HepG2 (cell line): ENCODE measurements around the gene TSPAN18. TPM values are rescaled to one million over a fixed set of nuclear protein-coding genes. Genes with fewer than 3 reads are reported as not detected.

Experiments
- ATAC-seq: fragments of 200-7000 bp; cut with Tn5 transposase; 3 replicates; pipeline ENCODE4 v1.9.1; 2020; ENCODE audit warnings: mild to moderate bottlenecking, moderate library complexity
- BruUV-seq: library from RNA; stranded (reverse); fragments of 400-500 nt; replicated peaks from 2 replicates; lab custom pipeline; 2021; lab: Mats Ljungman, UMichigan
- CTCF ChIA-PET: fragments of 300-600 bp; formaldehyde crosslinking; extraction: SDS; loops from one replicate; lab custom pipeline; 2021; ENCODE audit warnings: low total read pairs, inconsistent platforms, low intra/inter-chr PET ratio; lab: Yijun Ruan, JAX
- POLR2A ChIA-PET: fragments of 350-600 bp; sonication (Branson Sonifier 250); formaldehyde crosslinking; loops from one replicate; lab custom pipeline; 2020; ENCODE audit warnings: antibody characterized with exemption, inconsistent platforms; lab: Yijun Ruan, JAX
- DNase-seq: peaks from one replicate; pipeline ENCODE4 v3.0.0-alpha.2; 2015; ENCODE audit warnings: low spot score
- FAIRE-seq: peaks from 3 replicates; lab custom pipeline; 2011; peaks lifted over from hg19 to GRCh38; lab: Jason Lieb, UNC
- H2AFZ ChIP-seq: one replicate; pipeline ENCODE4 v1.6.1; 2011; ENCODE audit warnings: low read length, inconsistent platforms
- H3K27ac ChIP-seq: fragments of 300-600 bp; 3 replicates; pipeline ENCODE4 v1.8.0; 2011; ENCODE audit warnings: mixed run types, mild to moderate bottlenecking, mixed read lengths, low read length, inconsistent platforms; ENCODE audit not compliant: insufficient read depth; ENCODE audit errors: extremely low read length
- H3K27me3 ChIP-seq, 2 experiments: fragments of 200-600 bp in 1 of 2; 2 replicates in 1 of 2; 3 replicates in 1 of 2; pipeline versions ENCODE4 v1.6.0 to v1.8.0; 2011; ENCODE audit warnings: low read length in 2 of 2, mild to moderate bottlenecking in 2 of 2, moderate library complexity in 2 of 2, inconsistent platforms in 1 of 2; ENCODE audit not compliant: insufficient read depth in 2 of 2, control insufficient read depth in 1 of 2
- H3K36me3 ChIP-seq, 2 experiments: fragments of 200-600 bp in 1 of 2; replicated peaks in 1 of 2; 2 replicates in 1 of 2; 3 replicates in 1 of 2; pipeline versions ENCODE4 v1.5.1 to v1.8.0; 2011; ENCODE audit warnings: low read length in 2 of 2, inconsistent platforms in 1 of 2; ENCODE audit not compliant: insufficient read depth in 2 of 2, control insufficient read depth in 1 of 2
- H3K4me1 ChIP-seq: 2 replicates; pipeline ENCODE4 v1.5.1; 2012; ENCODE audit warnings: low read length, inconsistent platforms; ENCODE audit not compliant: insufficient read depth
- H3K4me2 ChIP-seq: 2 replicates; pipeline ENCODE4 v1.6.0; 2011; ENCODE audit warnings: low read depth, low read length, inconsistent platforms
- H3K4me3 ChIP-seq, 3 experiments: fragments of 200-600 bp in 1 of 3; sonication (generic), shearing (Covaris generic) in 1 of 3; replicated peaks in 1 of 3; 2 replicates each; pipeline ENCODE4 v1.5.1; 2011 to 2016; ENCODE audit warnings: low read length in 3 of 3, inconsistent platforms in 2 of 3, low read depth in 2 of 3, mild to moderate bottlenecking in 2 of 3, control low read depth in 1 of 3, mixed read lengths in 1 of 3; ENCODE audit not compliant: insufficient read depth in 1 of 3
- H3K79me2 ChIP-seq: one replicate; pipeline ENCODE4 v1.6.1; 2011; ENCODE audit warnings: low read length, inconsistent platforms; ENCODE audit not compliant: insufficient read depth
- H3K9ac ChIP-seq: 2 replicates; pipeline ENCODE4 v1.6.0; 2011; ENCODE audit warnings: mild to moderate bottlenecking, low read depth, low read length, inconsistent platforms; ENCODE audit not compliant: insufficient read depth
- H3K9me3 ChIP-seq: 2 replicates; pipeline ENCODE4 v1.5.1; 2012; ENCODE audit warnings: mild to moderate bottlenecking, low read length
- H4K20me1 ChIP-seq: 2 replicates; pipeline ENCODE4 v1.6.0; 2011; ENCODE audit warnings: inconsistent platforms, mild to moderate bottlenecking, low read length, moderate library complexity; ENCODE audit not compliant: insufficient read depth
- GABPB1 ChIP-seq: IDR thresholded peaks from 2 replicates; pipeline ENCODE4 v1.6.1; 2016; ENCODE audit warnings: mild to moderate bottlenecking, missing genetic modification reagents, moderate library complexity, missing compliant biosample characterization
- HMG20A ChIP-seq: IDR thresholded peaks from 2 replicates; pipeline ENCODE4 v1.6.1; 2016; ENCODE audit warnings: borderline replicate concordance
- IRF1 ChIP-seq: sonication (generic); formaldehyde crosslinking; IDR thresholded peaks from 2 replicates; pipeline ENCODE4 v1.4.0; 2020; ENCODE audit warnings: low read depth, mild to moderate bottlenecking, missing genetic modification reagents
- MXI1 ChIP-seq: IDR thresholded peaks from 3 replicates; pipeline ENCODE4 v1.6.1; 2012; ENCODE audit warnings: low read depth, low read length, inconsistent platforms, borderline replicate concordance
- NFATC3 ChIP-seq: sonication (generic); formaldehyde crosslinking; IDR thresholded peaks from 2 replicates; pipeline ENCODE4 v1.5.1; 2020; ENCODE audit warnings: mild to moderate bottlenecking, missing genetic modification reagents
- NFYC ChIP-seq: IDR thresholded peaks from 2 replicates; pipeline ENCODE4 v1.6.1; 2016; ENCODE audit warnings: missing genetic modification reagents, missing compliant biosample characterization
- RELA ChIP-seq: sonication (generic); formaldehyde crosslinking; IDR thresholded peaks from 2 replicates; pipeline ENCODE4 v1.4.0; 2020; ENCODE audit warnings: missing genetic modification reagents
- SMYD3 ChIP-seq: sonication (generic); formaldehyde crosslinking; IDR thresholded peaks from 2 replicates; pipeline ENCODE4 v1.8.1; 2023; ENCODE audit warnings: mild to moderate bottlenecking, missing genetic modification reagents
- SOX13 ChIP-seq, 3 experiments: fragments of 450-650 bp in 1 of 3; sonication (generic) in 1 of 3; formaldehyde crosslinking in 1 of 3; IDR thresholded peaks in 2 of 3; conservative IDR thresholded peaks in 1 of 3; 2 replicates each; pipeline versions ENCODE4 v1.5.0 to v1.6.1; 2016 to 2020; ENCODE audit warnings: antibody characterized with exemption in 1 of 3, mild to moderate bottlenecking in 1 of 3, missing compliant biosample characterization in 1 of 3, missing genetic modification reagents in 1 of 3, moderate library complexity in 1 of 3
- ZBTB34 ChIP-seq: sonication (generic); formaldehyde crosslinking; IDR thresholded peaks from 2 replicates; pipeline ENCODE4 v1.8.0; 2022; ENCODE audit warnings: mild to moderate bottlenecking, missing genetic modification reagents
- ZFP62 ChIP-seq: sonication (generic); formaldehyde crosslinking; IDR thresholded peaks from 2 replicates; pipeline ENCODE4 v1.4.0; 2020; ENCODE audit warnings: missing genetic modification reagents
- ZFP90 ChIP-seq: sonication (generic); formaldehyde crosslinking; IDR thresholded peaks from 2 replicates; pipeline ENCODE4 v1.8.0; 2022; ENCODE audit warnings: missing genetic modification reagents, mild to moderate bottlenecking, inconsistent platforms, borderline replicate concordance
- ZMYM4 ChIP-seq: sonication (generic); formaldehyde crosslinking; IDR thresholded peaks from 2 replicates; pipeline ENCODE4 v1.8.1; 2023; ENCODE audit warnings: mild to moderate bottlenecking, missing genetic modification reagents
- ZNF12 ChIP-seq: sonication (generic); formaldehyde crosslinking; IDR thresholded peaks from 2 replicates; pipeline ENCODE4 v1.5.0; 2020; ENCODE audit warnings: missing genetic modification reagents
- ZNF331 ChIP-seq: sonication (generic); formaldehyde crosslinking; IDR thresholded peaks from 2 replicates; pipeline ENCODE4 v1.4.0; 2020; ENCODE audit warnings: missing genetic modification reagents
- ZNF34 ChIP-seq: sonication (generic); formaldehyde crosslinking; IDR thresholded peaks from 2 replicates; pipeline ENCODE4 v1.4.0; 2020; ENCODE audit warnings: mild to moderate bottlenecking, missing genetic modification reagents, borderline replicate concordance
- ZNF343 ChIP-seq: sonication (generic); formaldehyde crosslinking; IDR thresholded peaks from 2 replicates; pipeline ENCODE4 v1.4.0; 2020; ENCODE audit warnings: mild to moderate bottlenecking, missing genetic modification reagents
- ZNF549 ChIP-seq: sonication (generic); formaldehyde crosslinking; IDR thresholded peaks from 2 replicates; pipeline ENCODE4 v1.5.0; 2020; ENCODE audit warnings: missing genetic modification reagents
- ZNF790 ChIP-seq: sonication (generic); formaldehyde crosslinking; IDR thresholded peaks from 2 replicates; pipeline ENCODE4 v1.8.0; 2022; ENCODE audit warnings: missing genetic modification reagents, mild to moderate bottlenecking, borderline replicate concordance
- ZNF792 ChIP-seq: IDR thresholded peaks from 2 replicates; pipeline ENCODE4 v1.6.1; 2016
- whole genome bisulfite sequencing: methylation state at CpG from one replicate; pipeline ENCODE4 v1.1.6; 2017; ENCODE audit warnings: low lambda C conversion rate; 5-methylcytosine and 5-hydroxymethylcytosine counted together
- in situ Hi-C: cut with HindIII; loops from 2 replicates; pipeline ENCODE4 v1.10.0; 2017; ENCODE audit warnings: low pct_unique_long_range_greater_than_20kb; ENCODE audit not compliant: extremely low pct_ligation_motif_present
- intact Hi-C: fragments of 100-400 bp; cut with micrococcal nuclease; formaldehyde crosslinking; loops from one replicate; pipeline ENCODE4 v1.10.0; 2022; ENCODE audit not compliant: unreplicated experiment
- polyA plus RNA-seq, 8 experiments: library from polyadenylated mRNA; depleted of rRNA in 3 of 8; stranded (reverse) in 7 of 8; unstranded in 1 of 8; fragments of >200 nt; fragmentation: Illumina TruSeq in 4 of 8; extraction: Trizol in 4 of 8; gene quantifications; 2 replicates each; pipeline versions ENCODE4 v1.2.1 to v1.2.3, GENCODE V29; 2011 to 2016; ENCODE audit warnings: low read depth in 4 of 8, missing spikeins in 1 of 8, mixed read lengths in 1 of 8; ENCODE audit not compliant: insufficient read depth in 1 of 8
- total RNA-seq, 5 experiments: library from RNA; depleted of rRNA; stranded (reverse); fragments of >200 nt; fragmentation: Illumina TruSeq; extraction: Trizol; gene quantifications; 2 replicates each; pipeline ENCODE4 v1.2.3, GENCODE V29; 2016; ENCODE audit warnings: low read depth in 1 of 5

Gene TSPAN18
- total and polyA plus RNA-seq, 2 of the 13 experiments (the other 11 are each of a cell fraction or from before 2014, with no cell fraction given): not detected

- no peak for FAIRE-seq
- H3K36me3 ChIP-seq: no peaks in the 10 kb centered on the region
- TF ChIP-seq ZMYM4 (no peak), NFATC3 (no peak), ZFP62 (CRISPR knock-in tag) (no peak), ZNF12 (CRISPR knock-in tag) (no peak), ZNF792 (CRISPR knock-in tag) (no peak), ZNF34 (CRISPR knock-in tag) (no peak), ZNF790 (CRISPR knock-in tag) (no peak), IRF1 (CRISPR knock-in tag) (no peak), MXI1 (no peak), HMG20A (CRISPR knock-in tag) (no peak), ZNF549 (CRISPR knock-in tag) (no peak), RELA (CRISPR knock-in tag) (no peak), SOX13 (IDR thresholded peaks at IDR 0.05) (no peak), SOX13 (CRISPR knock-in tag; conservative IDR thresholded peaks at IDR 0.05 in 1 of 2, IDR thresholded peaks at IDR 0.05 in 1 of 2) (no peak), NFYC (CRISPR knock-in tag) (no peak), ZNF343 (CRISPR knock-in tag) (no peak), ZNF331 (no peak), SMYD3 (CRISPR knock-in tag) (no peak), ZFP90 (no peak), GABPB1 (CRISPR knock-in tag) (no peak), ZBTB34 (CRISPR knock-in tag) (no peak)
- H3K79me2 ChIP-seq: no peaks in the 10 kb centered on the region
- no peak overlapping the region for H3K9ac ChIP-seq
- no peaks in the 10 kb centered on the region for H3K4me1 ChIP-seq
- no peak overlapping the region for H3K4me3 ChIP-seq
- H3K27me3 ChIP-seq: peaks cover 0 to 2% of the 10 kb centered on the region in 2 experiments; a peak in 1 of 5 replicates
- no peaks in the 10 kb centered on the region for H4K20me1 ChIP-seq
- no peak overlapping the region for H3K27ac ChIP-seq
- CTCF ChIA-PET: no interaction called here
- in situ Hi-C loops (no loop called here), intact Hi-C loops (no loop called here)
- DNase-seq: no peak
- H2AFZ ChIP-seq: no peak overlapping the region
- 25% methylated on average over 11 of the region's 13 CpGs for WGBS
- POLR2A ChIA-PET: no interaction called here
- no peak for ATAC-seq
- H3K9me3 ChIP-seq: no peaks in the 10 kb centered on the region
- no peak overlapping the region for H3K4me2 ChIP-seq
- BruUV-seq: no TSS peak
Observed at GRCh38 chr11:44791316-44791925, 64.7 kb downstream of the TSPAN18 start.
